HG03460 (cell line): Measurements from ENCODE around the gene RARRES2.
"Not testable (repeated sequence)": the region's sequence is repeated elsewhere in the genome, so short reads cannot be mapped to it uniquely, and the experiment has no call there.

Source experiments
- ATAC-seq: cut with Tn5 transposase; IDR thresholded peaks from one replicate; pipeline ENCODE4 v1.9.1; 2021; ENCODE audit not compliant: unreplicated experiment

Gene RARRES2

DNA sequence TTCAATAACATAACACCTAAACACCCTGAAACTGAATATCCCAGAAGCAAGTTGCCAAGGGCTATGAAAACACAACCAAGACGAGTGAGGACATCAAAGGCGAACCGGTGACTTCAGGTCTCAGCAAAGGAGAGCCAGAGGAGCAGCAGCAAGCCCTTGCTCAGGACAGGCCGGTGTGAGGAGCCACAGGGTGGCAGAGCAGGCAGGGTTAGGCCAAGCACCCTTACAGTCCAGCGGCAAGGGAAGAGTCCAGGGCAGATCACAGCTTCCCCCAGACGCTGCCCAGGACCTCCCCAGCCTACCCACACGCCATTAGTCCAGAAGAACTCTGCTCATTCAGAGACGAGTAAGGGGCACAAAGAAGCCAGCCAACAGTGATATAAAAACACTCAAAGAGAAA, 45.8 kb downstream of the RARRES2 start:
- ATAC-seq, result not testable (repeated sequence)

DNA sequence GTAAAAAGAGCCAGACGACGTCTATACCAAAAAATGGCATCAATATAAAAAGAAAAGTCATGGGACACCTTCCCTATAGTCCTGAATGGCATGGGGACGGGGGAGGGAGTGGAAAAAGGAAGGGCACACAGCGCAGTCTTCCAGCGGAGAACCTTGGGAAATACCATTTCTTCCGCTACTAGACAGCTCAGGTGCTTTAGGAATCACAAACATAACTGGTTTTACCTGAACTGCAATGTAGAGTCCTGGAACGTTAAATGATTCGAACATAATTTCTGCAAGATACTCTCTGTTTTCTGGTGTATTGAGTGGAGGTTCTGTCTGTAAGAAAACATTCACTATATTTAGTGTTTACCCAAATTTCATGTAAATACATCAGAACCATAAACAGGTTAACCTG, 46.4 kb downstream of the RARRES2 start:
- ATAC-seq, result not testable (repeated sequence)

GRCh38 chr7:150290317-150290716, 51.1 kb downstream of the RARRES2 start:
- ATAC-seq, result not testable (repeated sequence)

DNA sequence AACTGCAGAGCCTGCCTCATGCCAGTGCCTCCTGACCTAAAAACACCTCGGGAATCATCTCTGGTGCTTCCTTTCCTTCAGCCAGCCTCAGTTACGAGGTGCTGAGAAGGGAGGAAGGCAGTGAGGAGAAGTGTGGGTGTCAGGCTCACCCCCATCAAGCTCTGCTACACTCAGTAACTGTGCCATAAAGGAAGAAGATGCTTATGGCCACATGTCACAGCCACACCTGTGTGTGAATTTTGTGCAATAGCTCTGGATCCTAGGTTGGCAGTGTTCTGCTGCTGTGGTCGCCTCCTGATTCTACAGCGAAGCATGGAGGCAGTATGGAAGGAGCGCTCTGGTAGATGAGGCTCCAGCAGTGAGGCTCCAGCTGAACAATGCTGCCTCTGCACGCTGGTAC, 52.6 kb downstream of the RARRES2 start:
- not testable (repeated sequence) for ATAC-seq
